Fibroblast of lung (primary cell): ENCODE measurements around the gene TDRD9.

Experiments
- EZH2 ChIP-seq: IDR thresholded peaks from 2 replicates; pipeline ENCODE4 v1.5.1; 2012; ENCODE audit warnings: low read length, control low read depth, mild to moderate bottlenecking; ENCODE audit errors: missing control alignments
- TF ChIP-seq, protein P1 (sequence below), 2 donors: IDR thresholded peaks in 1 of 2; conservative IDR thresholded peaks in 1 of 2; 1 replicate in 1 of 2; 2 replicates in 1 of 2; pipeline ENCODE4 v1.5.1; 2011 to 2012; ENCODE audit warnings: low read length in 2 of 2, control low read depth in 1 of 2, inconsistent platforms in 1 of 2, low read depth in 1 of 2, mild to moderate bottlenecking in 1 of 2

DNA sequence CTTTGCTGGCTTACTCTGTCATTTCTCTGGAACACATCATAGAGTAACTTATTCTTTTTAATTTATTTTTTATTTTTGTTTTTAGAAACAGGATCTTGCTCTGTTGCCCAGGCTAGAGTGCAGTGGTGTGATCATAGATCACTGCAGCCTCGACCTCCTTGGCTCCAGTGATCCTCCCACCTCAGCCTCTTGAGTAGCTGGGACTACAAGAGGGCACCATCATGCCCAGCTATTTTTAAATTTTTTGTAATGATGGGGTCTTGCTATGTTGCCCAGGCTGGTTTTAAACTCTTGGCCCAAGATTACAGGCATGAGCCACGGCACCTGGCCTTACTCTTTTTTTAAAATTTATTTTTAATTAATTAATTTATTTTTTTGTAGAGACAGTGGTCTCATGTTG, 46.3 kb downstream of the TDRD9 start:
- TF ChIP-seq, protein P1, sequence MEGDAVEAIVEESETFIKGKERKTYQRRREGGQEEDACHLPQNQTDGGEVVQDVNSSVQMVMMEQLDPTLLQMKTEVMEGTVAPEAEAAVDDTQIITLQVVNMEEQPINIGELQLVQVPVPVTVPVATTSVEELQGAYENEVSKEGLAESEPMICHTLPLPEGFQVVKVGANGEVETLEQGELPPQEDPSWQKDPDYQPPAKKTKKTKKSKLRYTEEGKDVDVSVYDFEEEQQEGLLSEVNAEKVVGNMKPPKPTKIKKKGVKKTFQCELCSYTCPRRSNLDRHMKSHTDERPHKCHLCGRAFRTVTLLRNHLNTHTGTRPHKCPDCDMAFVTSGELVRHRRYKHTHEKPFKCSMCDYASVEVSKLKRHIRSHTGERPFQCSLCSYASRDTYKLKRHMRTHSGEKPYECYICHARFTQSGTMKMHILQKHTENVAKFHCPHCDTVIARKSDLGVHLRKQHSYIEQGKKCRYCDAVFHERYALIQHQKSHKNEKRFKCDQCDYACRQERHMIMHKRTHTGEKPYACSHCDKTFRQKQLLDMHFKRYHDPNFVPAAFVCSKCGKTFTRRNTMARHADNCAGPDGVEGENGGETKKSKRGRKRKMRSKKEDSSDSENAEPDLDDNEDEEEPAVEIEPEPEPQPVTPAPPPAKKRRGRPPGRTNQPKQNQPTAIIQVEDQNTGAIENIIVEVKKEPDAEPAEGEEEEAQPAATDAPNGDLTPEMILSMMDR (conservative IDR thresholded peaks at IDR 0.05 in 1 of 2, IDR thresholded peaks at IDR 0.05 in 1 of 2; ENCODE audit: low read depth in 1 of 2, low read length in 2 of 2): no peak
- TF ChIP-seq EZH2: no peak
